ENCODE results near the gene EIF3D. TPM values are rescaled to one million over a fixed set of nuclear protein-coding genes. Genes with fewer than 3 reads are reported as not detected.

Gene EIF3D
- total and polyA plus RNA-seq, 2 of the 13 experiments (the other 11 are each of a cell fraction or from before 2014, with no cell fraction given) = 118 to 274 TPM

- 0 out of 2 replicates have a peak, but pooled peaks have one; percentile 13 for TF ChIP-seq DPF2 (CRISPR knock-in tag; IDR thresholded peaks at IDR 0.05; ENCODE audit: borderline replicate concordance, low read depth)
- TF ChIP-seq MIER2 (CRISPR knock-in tag; IDR thresholded peaks at IDR 0.05) = no peak
- no peak for TF ChIP-seq DR1 (CRISPR knock-in tag; IDR thresholded peaks at IDR 0.05)
- TF ChIP-seq WIZ (CRISPR knock-in tag; IDR thresholded peaks at IDR 0.05) = no peak
- peak; percentile 75; the same call in 1 of the 2 replicates for TF ChIP-seq FOXM1 (CRISPR knock-in tag; IDR thresholded peaks at IDR 0.05)
- TF ChIP-seq THYN1 (CRISPR knock-in tag; IDR thresholded peaks at IDR 0.05; ENCODE audit: borderline replicate concordance, low read depth) = no peak
- no peak for TF ChIP-seq SRF (IDR thresholded peaks at IDR 0.05; ENCODE audit: low read depth, low read length)
- no peak for TF ChIP-seq ZBTB4 (CRISPR knock-in tag; IDR thresholded peaks at IDR 0.05; ENCODE audit: borderline replicate concordance)
- 0 out of 2 replicates have a peak, but pooled peaks have one; percentile 31 for TF ChIP-seq ZNF724P (CRISPR knock-in tag; IDR thresholded peaks at IDR 0.05; ENCODE audit: borderline replicate concordance)
- peak; percentile 24; the same call in 1 of the 2 replicates for TF ChIP-seq ZNF230 (CRISPR knock-in tag; IDR thresholded peaks at IDR 0.05)
- no peak for TF ChIP-seq ZMYM2 (CRISPR knock-in tag; IDR thresholded peaks at IDR 0.05)
- TF ChIP-seq SP1 (IDR thresholded peaks at IDR 0.05) = no peak
- TF ChIP-seq SP1 (CRISPR knock-in tag; IDR thresholded peaks at IDR 0.05) = peak; percentile 2; the same call in 1 of the 2 replicates
- no peak for TF ChIP-seq TCF12 (IDR thresholded peaks at IDR 0.05)
- TF ChIP-seq TCF12 (CRISPR knock-in tag; IDR thresholded peaks at IDR 0.05) = 0 out of 2 replicates have a peak, but pooled peaks have one; percentile 32
- peak; percentile 46; the same call in 1 of the 2 replicates for TF ChIP-seq KIAA2018 (CRISPR knock-in tag; IDR thresholded peaks at IDR 0.05; ENCODE audit: borderline replicate concordance)
- TF ChIP-seq NCOA5 (CRISPR knock-in tag; IDR thresholded peaks at IDR 0.05) = no peak
- TF ChIP-seq NKX3-1 (CRISPR knock-in tag; IDR thresholded peaks at IDR 0.05) = no peak
- TF ChIP-seq TP53 (CRISPR knock-in tag; conservative IDR thresholded peaks at IDR 0.05) = peak; percentile 36; the same call in 1 of the 2 replicates
- no peak for TF ChIP-seq EEA1 (CRISPR knock-in tag; IDR thresholded peaks at IDR 0.05; ENCODE audit: borderline replicate concordance)
These were observed 47.4 kb downstream of the EIF3D start, which contains the start of gene TXN2 (continued) for GRCh38 chr22:36481393-36482168.
